WTC11 (cell line): ENCODE results near the gene HDAC8. TPM values are rescaled to one million over a fixed set of nuclear protein-coding genes. Genes with fewer than 3 reads are reported as not detected.
"Not testable (repeated sequence)": the region's sequence is repeated elsewhere in the genome, so short reads cannot be mapped to it uniquely, and the experiment has no call there.

Experiments used
- ATAC-seq: fragments of 200-7000 bp; cut with Tn5 transposase; 2 replicates; pipeline ENCODE4 v1.10.0; 2021; ENCODE audit warnings: mild to moderate bottlenecking, moderate library complexity
- CTCF ChIA-PET: fragments of 300-600 bp; sonication (Branson Sonifier 250); formaldehyde crosslinking; loops from one replicate; lab custom pipeline; 2021; ENCODE audit warnings: antibody characterized with exemption; lab: Charles Lee
- POLR2A ChIA-PET: fragments of 350-600 bp; sonication (Branson Sonifier 250); formaldehyde crosslinking; loops from one replicate; lab custom pipeline; 2021; ENCODE audit warnings: antibody characterized with exemption; lab: Charles Lee
- DNase-seq: peaks from one replicate; pipeline ENCODE4 v3.0.0; 2021; ENCODE audit warnings: low spot score
- H3K27ac Mint-ChIP-seq: 2 replicates; pipeline ENCODE4 v1.8.0; 2021; ENCODE audit warnings: mixed read lengths
- H3K27me3 Mint-ChIP-seq: 2 replicates; pipeline ENCODE4 v1.8.0; 2021; ENCODE audit warnings: low read depth, mild to moderate bottlenecking, moderate library complexity, mixed read lengths
- H3K36me3 Mint-ChIP-seq: 2 replicates; pipeline ENCODE4 v1.8.0; 2021; ENCODE audit warnings: mixed read lengths
- H3K4me1 Mint-ChIP-seq: 2 replicates; pipeline ENCODE4 v1.8.0; 2022; ENCODE audit warnings: mixed read lengths
- H3K4me3 Mint-ChIP-seq: 2 replicates; pipeline ENCODE4 v1.8.0; 2021; ENCODE audit warnings: mild to moderate bottlenecking, moderate library complexity, mixed read lengths
- H3K9me3 Mint-ChIP-seq: 2 replicates; pipeline ENCODE4 v1.8.0; 2021; ENCODE audit warnings: mixed read lengths
- CREB1 ChIP-seq: sonication (generic); formaldehyde crosslinking; IDR thresholded peaks from 2 replicates; pipeline ENCODE4 v1.8.0; 2023; ENCODE audit warnings: mild to moderate bottlenecking, missing genetic modification reagents
- CREM ChIP-seq: sonication (generic); formaldehyde crosslinking; IDR thresholded peaks from 2 replicates; pipeline ENCODE4 v1.8.1; 2022; ENCODE audit warnings: mild to moderate bottlenecking, missing genetic modification reagents, moderate library complexity
- E2F1 ChIP-seq: sonication (generic); formaldehyde crosslinking; IDR thresholded peaks from 2 replicates; pipeline ENCODE4 v1.8.0; 2022; ENCODE audit warnings: mild to moderate bottlenecking, missing genetic modification reagents
- ETV6 ChIP-seq: sonication (generic); formaldehyde crosslinking; IDR thresholded peaks from 2 replicates; pipeline ENCODE4 v1.8.1; 2022; ENCODE audit warnings: mild to moderate bottlenecking, missing genetic modification reagents
- FOXJ3 ChIP-seq: sonication (generic); formaldehyde crosslinking; IDR thresholded peaks from 2 replicates; pipeline ENCODE4 v1.9.0; 2021; ENCODE audit warnings: missing genetic modification reagents, mild to moderate bottlenecking, borderline replicate concordance
- IRF2 ChIP-seq: sonication (generic); formaldehyde crosslinking; IDR thresholded peaks from 2 replicates; pipeline ENCODE4 v1.8.0; 2022; ENCODE audit warnings: low read depth, missing genetic modification reagents, borderline replicate concordance
- JAZF1 ChIP-seq: fragments of 250-450 bp; sonication (Bioruptor Pico); IDR thresholded peaks from 2 replicates; pipeline ENCODE4 v1.9.0; 2021; ENCODE audit warnings: moderate library complexity, mild to moderate bottlenecking, inconsistent platforms
- JUN ChIP-seq: sonication (generic); formaldehyde crosslinking; IDR thresholded peaks from 2 replicates; pipeline ENCODE4 v1.8.0; 2023; ENCODE audit warnings: mild to moderate bottlenecking, missing genetic modification reagents
- NFYB ChIP-seq: sonication (generic); formaldehyde crosslinking; conservative IDR thresholded peaks from 2 replicates; pipeline ENCODE4 v1.8.0; 2022; ENCODE audit warnings: low read depth, missing genetic modification reagents
- OVOL2 ChIP-seq: fragments of 250-450 bp; sonication (Bioruptor Pico); IDR thresholded peaks from 2 replicates; pipeline ENCODE4 v1.9.0; 2021; ENCODE audit warnings: mild to moderate bottlenecking, borderline replicate concordance
- PRRX2 ChIP-seq: fragments of 250-450 bp; sonication (Bioruptor Pico); IDR thresholded peaks from 2 replicates; pipeline ENCODE4 v1.8.0; 2021; ENCODE audit warnings: mild to moderate bottlenecking
- RORB ChIP-seq: fragments of 250-450 bp; sonication (Bioruptor Pico); IDR thresholded peaks from 2 replicates; pipeline ENCODE4 v1.9.0; 2021; ENCODE audit warnings: mild to moderate bottlenecking
- SOX15 ChIP-seq: fragments of 250-450 bp; sonication (Bioruptor Pico); IDR thresholded peaks from 2 replicates; pipeline ENCODE4 v1.9.0; 2021; ENCODE audit warnings: mild to moderate bottlenecking
- ZNF219 ChIP-seq: sonication (generic); formaldehyde crosslinking; IDR thresholded peaks from 2 replicates; pipeline ENCODE4 v1.8.0; 2023; ENCODE audit warnings: missing genetic modification reagents, mild to moderate bottlenecking, borderline replicate concordance
- ZNF532 ChIP-seq: fragments of 250-450 bp; sonication (Bioruptor Pico); IDR thresholded peaks from 2 replicates; pipeline ENCODE4 v1.9.0; 2021; ENCODE audit warnings: mild to moderate bottlenecking, borderline replicate concordance
- total RNA-seq: library from RNA; stranded (reverse); gene quantifications from 3 replicates; pipeline ENCODE4 v1.2.3, GENCODE V29; 2021

The HDAC8 gene
- total RNA-seq, 1 experiment from 2014 or later, result 22.5 TPM

GRCh38 chrX:72461288-72461687 lies 111.4 kb downstream of the HDAC8 start:
- ChIA-PET POLR2A (no interaction called here), CTCF (no interaction called here)
- H3K4me1 Mint-ChIP-seq, result no peaks in the 10 kb centered on the region
- DNase-seq, result no peak
- H3K4me3 Mint-ChIP-seq, result no peak overlapping the region
- TF ChIP-seq FOXJ3 (CRISPR knock-in tag), result no peak
- TF ChIP-seq RORB (CRISPR knock-in tag), result no peak
- TF ChIP-seq CREM (CRISPR knock-in tag), result no peak
- no peak for TF ChIP-seq JUN (CRISPR knock-in tag)
- no peaks in the 10 kb centered on the region for H3K9me3 Mint-ChIP-seq
- ATAC-seq, result no peak
- H3K36me3 Mint-ChIP-seq, result peaks cover 7% of the 10 kb centered on the region; the same call in 1 of the 2 replicates
- no peak overlapping the region for H3K27ac Mint-ChIP-seq
- H3K27me3 Mint-ChIP-seq, result no peaks in the 10 kb centered on the region

- Mint-ChIP-seq H3K27me3 (no peaks in the 10 kb centered on the region), H3K4me1 (no peaks in the 10 kb centered on the region), H3K36me3 (peaks cover 7% of the 10 kb centered on the region; the same call in 1 of the 2 replicates), H3K4me3 (no peak overlapping the region), H3K9me3 (no peaks in the 10 kb centered on the region), H3K27ac (no peak overlapping the region)
- DNase-seq, result no peak
- no peak for TF ChIP-seq E2F1 (CRISPR knock-in tag)
- no peak for TF ChIP-seq NFYB (CRISPR knock-in tag)
- no peak for TF ChIP-seq IRF2 (CRISPR knock-in tag)
- no peak for TF ChIP-seq ETV6
- no peak for TF ChIP-seq PRRX2 (CRISPR knock-in tag)
- TF ChIP-seq SOX15 (CRISPR knock-in tag), result no peak
- TF ChIP-seq OVOL2 (CRISPR knock-in tag), result no peak
- TF ChIP-seq CREB1 (CRISPR knock-in tag), result no peak
- TF ChIP-seq ZNF219 (CRISPR knock-in tag), result no peak
- TF ChIP-seq JAZF1 (CRISPR knock-in tag), result no peak
- no peak for TF ChIP-seq CREM (CRISPR knock-in tag)
- no peak for TF ChIP-seq ZNF532 (CRISPR knock-in tag)
- CTCF ChIA-PET, result no interaction called here
- ATAC-seq, result no peak
- POLR2A ChIA-PET, result no interaction called here
Observed at GRCh38 chrX:72460715-72461114, 111.9 kb downstream of the HDAC8 start.

GRCh38 chrX:72449034-72449433 lies 123.6 kb downstream of the HDAC8 start:
- DNase-seq, H3K4me3 Mint-ChIP-seq, ATAC-seq, H3K36me3 Mint-ChIP-seq, H3K27me3 Mint-ChIP-seq, H3K4me1 Mint-ChIP-seq, POLR2A ChIA-PET, CTCF ChIA-PET, H3K27ac Mint-ChIP-seq, H3K9me3 Mint-ChIP-seq: not testable (repeated sequence)

- Mint-ChIP-seq H3K36me3 (peaks cover 35% of the 10 kb centered on the region), H3K9me3 (peaks cover 21% of the 10 kb centered on the region)
- CTCF ChIA-PET, H3K27ac Mint-ChIP-seq, ATAC-seq, H3K4me3 Mint-ChIP-seq, DNase-seq, H3K27me3 Mint-ChIP-seq, POLR2A ChIA-PET, H3K4me1 Mint-ChIP-seq: not testable (repeated sequence)
Observed at GRCh38 chrX:72440764-72441163, 131.9 kb downstream of the HDAC8 start.
